Mesendoderm (in vitro differentiated cells): Measurements from ENCODE around the gene RXRA.

ENCODE experiments used
- DNase-seq: peaks from one replicate; pipeline ENCODE4 v3.0.0; 2013
- H2AK5ac ChIP-seq: 2 replicates; pipeline ENCODE4 v1.6.1; 2013; ENCODE audit warnings: low read length, inconsistent platforms
- H2BK120ac ChIP-seq: 2 replicates; pipeline ENCODE4 v1.6.1; 2013; ENCODE audit warnings: low read depth, mild to moderate bottlenecking, low read length, moderate library complexity, mixed read lengths
- H2BK15ac ChIP-seq: replicated peaks from 2 replicates; pipeline ENCODE4 v1.6.1; 2013; ENCODE audit warnings: low read depth, mild to moderate bottlenecking, moderate library complexity
- H2BK5ac ChIP-seq: 2 replicates; pipeline ENCODE4 v1.6.1; 2013; ENCODE audit warnings: low read length, inconsistent platforms
- H3K18ac ChIP-seq: 2 replicates; pipeline ENCODE4 v1.6.1; 2013; ENCODE audit warnings: mild to moderate bottlenecking, low read length, mixed read lengths
- H3K23ac ChIP-seq: one replicate; pipeline ENCODE4 v1.6.1; 2013; ENCODE audit warnings: low read length
- H3K27ac ChIP-seq: 2 replicates; pipeline ENCODE4 v1.5.1; 2013; ENCODE audit warnings: low read depth, mild to moderate bottlenecking, inconsistent platforms, low read length, moderate library complexity
- H3K27me3 ChIP-seq: 2 replicates; pipeline ENCODE4 v1.6.1; 2013; ENCODE audit warnings: low read length, control low read depth, mild to moderate bottlenecking, inconsistent platforms; ENCODE audit not compliant: insufficient read depth, poor library complexity
- H3K36me3 ChIP-seq: 2 replicates; pipeline ENCODE4 v1.6.1; 2013; ENCODE audit warnings: low read length, inconsistent platforms; ENCODE audit not compliant: control insufficient read depth, insufficient read depth
- H3K4ac ChIP-seq: one replicate; pipeline ENCODE4 v1.6.1; 2013; ENCODE audit warnings: low read depth, mild to moderate bottlenecking, low read length, moderate library complexity
- H3K4me1 ChIP-seq: 2 replicates; pipeline ENCODE4 v1.6.1; 2013; ENCODE audit warnings: low read depth, low read length, inconsistent platforms; ENCODE audit not compliant: control insufficient read depth
- H3K4me2 ChIP-seq: 2 replicates; pipeline ENCODE4 v1.6.1; 2013; ENCODE audit warnings: low read length
- H3K4me3 ChIP-seq: 2 replicates; pipeline ENCODE4 v1.5.1; 2013; ENCODE audit warnings: mild to moderate bottlenecking, low read length
- H3K56ac ChIP-seq: one replicate; pipeline ENCODE4 v1.6.1; 2013; ENCODE audit warnings: low read length
- H3K79me1 ChIP-seq: 2 replicates; pipeline ENCODE4 v1.6.1; 2013; ENCODE audit warnings: low read length, inconsistent platforms
- H3K79me2 ChIP-seq: 2 replicates; pipeline ENCODE4 v1.6.1; 2013; ENCODE audit warnings: mild to moderate bottlenecking, low read length; ENCODE audit not compliant: control insufficient read depth, insufficient read depth
- H3K9ac ChIP-seq: 2 replicates; pipeline ENCODE4 v1.6.1; 2013; ENCODE audit warnings: low read length, inconsistent platforms
- H4K5ac ChIP-seq: one replicate; pipeline ENCODE4 v1.6.1; 2013; ENCODE audit warnings: low read length
- H4K8ac ChIP-seq: one replicate; pipeline ENCODE4 v1.6.1; 2013; ENCODE audit warnings: low read depth, mild to moderate bottlenecking, control low read depth, low read length, moderate library complexity
- WGBS: extraction: QIAGEN DNeasy Blood & Tissue Kit; methylation state at CpG from one replicate; pipeline ENCODE4 v1.1.7; 2013; ENCODE audit warnings: low lambda C conversion rate, missing lambda C conversion rate; ENCODE audit not compliant: insufficient coverage; ENCODE audit errors: extremely low coverage; 5-methylcytosine and 5-hydroxymethylcytosine counted together

Gene RXRA

GRCh38 chr9:134291961-134292871 lies 34.0 kb upstream of the RXRA start:
- Histone ChIP-seq H2AK5ac (no peak overlapping the region), H2BK15ac (no peak overlapping the region), H3K9ac (no peak overlapping the region), H4K5ac (no peak overlapping the region), H3K36me3 (no peaks in the 10 kb centered on the region), H2BK5ac (no peak overlapping the region), H3K27ac (no peak overlapping the region), H3K4me3 (no peak overlapping the region), H3K4me2 (no peak overlapping the region), H3K27me3 (no peaks in the 10 kb centered on the region), H3K79me1 (no peaks in the 10 kb centered on the region), H3K4ac (no peak overlapping the region), H3K18ac (no peak overlapping the region), H4K8ac (no peak overlapping the region), H3K79me2 (no peaks in the 10 kb centered on the region), H3K4me1 (peaks cover 4% of the 10 kb centered on the region), H3K23ac (no peak overlapping the region), H3K56ac (no peak overlapping the region), H2BK120ac (no peak overlapping the region)
- no CpG with 5 or more reads among the region's 35 CpGs for WGBS
- DNase-seq: no peak

DNA sequence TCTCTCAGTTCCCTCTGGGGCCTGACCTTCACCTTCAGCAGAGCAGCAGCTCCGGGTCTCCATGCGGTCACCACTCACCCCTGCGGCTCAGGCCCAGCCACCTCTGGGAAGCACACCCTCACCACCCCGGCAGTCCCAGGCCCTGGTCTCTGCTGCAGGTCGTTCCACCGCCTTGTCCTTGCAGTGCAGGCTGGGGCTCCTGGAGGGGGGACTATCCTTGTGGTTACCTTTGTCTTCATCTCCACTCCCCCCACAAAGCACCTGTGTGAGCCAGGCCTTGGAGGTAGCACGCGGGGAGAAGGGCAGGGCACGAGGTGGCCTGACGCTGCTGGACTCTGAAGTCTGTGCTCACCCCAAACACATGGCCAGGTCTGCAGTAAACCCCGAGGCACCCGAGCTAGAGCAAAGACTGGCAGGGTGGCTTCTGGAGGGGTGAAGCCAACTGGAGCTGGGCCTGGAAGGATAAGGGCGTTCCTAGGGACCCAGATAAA lies 33.2 kb upstream of the RXRA start:
- Histone ChIP-seq H3K23ac (no peak overlapping the region), H3K27me3 (no peaks in the 10 kb centered on the region), H2BK15ac (no peak overlapping the region), H2BK5ac (no peak overlapping the region), H3K4me2 (no peak overlapping the region), H3K27ac (no peak overlapping the region), H3K79me2 (no peaks in the 10 kb centered on the region), H4K8ac (no peak overlapping the region), H3K36me3 (no peaks in the 10 kb centered on the region), H3K18ac (no peak overlapping the region), H3K4me3 (no peak overlapping the region), H2BK120ac (no peak overlapping the region), H3K9ac (no peak overlapping the region), H3K4ac (no peak overlapping the region), H3K56ac (no peak overlapping the region), H2AK5ac (no peak overlapping the region), H3K79me1 (no peaks in the 10 kb centered on the region), H3K4me1 (peaks cover 4% of the 10 kb centered on the region), H4K5ac (no peak overlapping the region)
- no CpG with 5 or more reads among the region's 13 CpGs for WGBS
- DNase-seq: no peak

DNA sequence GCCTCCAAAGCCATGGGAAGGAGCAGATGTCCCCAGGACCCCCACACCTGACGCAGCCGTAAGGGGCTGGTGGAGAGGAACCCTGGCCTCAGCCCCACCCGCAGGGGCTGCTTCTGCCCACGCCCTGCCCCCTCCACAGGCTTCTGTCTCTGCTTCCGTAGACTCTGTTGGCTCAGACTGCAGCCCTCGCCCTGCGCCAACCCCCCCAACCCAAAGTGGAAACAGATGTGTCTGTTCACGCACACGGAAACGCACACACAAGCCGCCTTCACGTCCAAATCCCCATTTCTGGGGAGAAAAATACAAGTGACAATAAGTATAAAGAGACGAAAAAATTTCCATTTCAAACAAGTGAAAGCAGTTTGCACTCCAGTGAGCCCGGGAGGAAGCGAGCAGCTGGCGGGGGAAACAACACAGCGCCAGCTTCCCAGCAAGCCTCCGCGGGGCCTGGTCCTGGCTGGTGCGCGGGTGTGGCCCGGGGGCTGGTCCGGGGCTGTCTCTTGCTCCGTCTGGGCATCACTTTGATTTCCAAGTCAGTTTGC lies 32.6 kb upstream of the RXRA start:
- no CpG with 5 or more reads among the region's 24 CpGs for WGBS
- Histone ChIP-seq H3K4ac (no peak overlapping the region), H3K27ac (no peak overlapping the region), H4K5ac (no peak overlapping the region), H2AK5ac (no peak overlapping the region), H3K4me1 (peaks cover 4% of the 10 kb centered on the region), H3K36me3 (no peaks in the 10 kb centered on the region), H3K4me3 (no peak overlapping the region), H3K23ac (no peak overlapping the region), H3K4me2 (no peak overlapping the region), H2BK5ac (no peak overlapping the region), H3K56ac (no peak overlapping the region), H2BK15ac (no peak overlapping the region), H3K27me3 (no peaks in the 10 kb centered on the region), H3K79me1 (no peaks in the 10 kb centered on the region), H3K9ac (no peak overlapping the region), H2BK120ac (no peak overlapping the region), H4K8ac (no peak overlapping the region), H3K79me2 (no peaks in the 10 kb centered on the region), H3K18ac (no peak overlapping the region)
- no peak for DNase-seq

DNA sequence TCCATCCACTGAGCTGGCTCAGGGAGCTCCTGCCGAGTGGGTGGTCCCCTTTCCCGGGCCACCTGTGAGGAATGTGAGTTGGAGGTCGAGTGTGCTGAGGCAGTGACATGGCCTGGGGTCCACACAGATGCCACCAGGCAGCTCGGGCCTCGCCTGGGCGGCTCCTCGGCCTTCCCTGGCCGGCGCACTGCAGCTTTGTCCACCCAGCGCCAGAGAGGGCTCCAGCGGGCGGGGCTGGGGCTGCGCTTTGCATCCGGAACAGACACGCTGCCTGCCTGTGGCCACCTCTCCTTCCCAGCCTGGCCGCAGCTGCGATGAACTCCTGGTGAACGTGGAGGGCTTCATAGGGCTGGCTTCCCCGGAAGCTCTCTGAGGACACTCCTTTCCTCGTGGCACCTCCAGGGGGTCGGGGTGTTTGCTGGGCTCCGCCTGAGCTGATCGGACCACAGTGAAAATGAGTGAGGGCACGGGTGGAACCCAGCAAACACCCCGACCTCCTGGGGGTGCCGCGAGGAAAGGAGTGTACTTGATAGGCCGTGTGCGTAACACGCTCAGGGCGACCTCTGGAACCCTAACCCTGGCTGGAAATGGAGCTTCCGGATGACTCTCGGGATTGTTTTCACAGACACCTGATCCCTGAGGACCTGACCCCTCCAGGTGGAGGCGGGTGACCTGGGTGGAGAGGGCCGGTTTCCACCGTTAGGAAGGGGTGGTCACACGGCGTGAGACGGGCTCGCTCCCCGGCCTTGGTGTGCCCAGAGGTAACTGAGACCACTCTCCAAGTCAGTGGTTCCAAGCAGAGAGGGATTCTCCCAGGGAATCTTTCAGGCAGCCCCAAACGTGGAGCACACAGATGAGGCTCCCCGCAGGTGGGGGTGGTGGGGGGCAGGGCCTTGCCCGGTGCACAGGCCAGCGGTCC lies 31.8 kb upstream of the RXRA start:
- Histone ChIP-seq H3K56ac (peak overlapping the region; percentile 28), H3K79me2 (no peaks in the 10 kb centered on the region), H2BK120ac (no peak overlapping the region), H3K4me3 (no peak overlapping the region), H2BK5ac (no peak overlapping the region), H3K79me1 (no peaks in the 10 kb centered on the region), H3K4me2 (no peak overlapping the region), H2BK15ac (no peak overlapping the region), H3K4me1 (peaks cover 4% of the 10 kb centered on the region), H3K36me3 (no peaks in the 10 kb centered on the region), H3K27ac (no peak overlapping the region), H3K27me3 (no peaks in the 10 kb centered on the region), H3K18ac (no peak overlapping the region), H3K4ac (no peak overlapping the region), H3K9ac (no peak overlapping the region), H3K23ac (no peak overlapping the region), H4K5ac (no peak overlapping the region), H4K8ac (no peak overlapping the region), H2AK5ac (no peak overlapping the region)
- WGBS: no CpG with 5 or more reads among the region's 45 CpGs
- no peak for DNase-seq

GRCh38 chr9:134295101-134295745 lies 31.0 kb upstream of the RXRA start:
- Histone ChIP-seq H3K79me1 (no peaks in the 10 kb centered on the region), H4K5ac (no peak overlapping the region), H3K56ac (no peak overlapping the region), H3K4me1 (peaks cover 4% of the 10 kb centered on the region), H2BK120ac (no peak overlapping the region), H3K4ac (no peak overlapping the region), H3K9ac (no peak overlapping the region), H4K8ac (no peak overlapping the region), H3K79me2 (no peaks in the 10 kb centered on the region), H3K4me2 (no peak overlapping the region), H3K36me3 (no peaks in the 10 kb centered on the region), H3K23ac (no peak overlapping the region), H2BK15ac (no peak overlapping the region), H3K27ac (no peak overlapping the region), H2AK5ac (no peak overlapping the region), H3K27me3 (no peaks in the 10 kb centered on the region), H3K4me3 (no peak overlapping the region), H3K18ac (no peak overlapping the region), H2BK5ac (no peak overlapping the region)
- peak; percentile 55 for DNase-seq
- no CpG with 5 or more reads among the region's 25 CpGs for WGBS
